ENCODE results near the gene SPSB4.
A peak's percentile ranks its signal among the peaks of the same experiment; 100 is the strongest.

The SPSB4 gene

DNA sequence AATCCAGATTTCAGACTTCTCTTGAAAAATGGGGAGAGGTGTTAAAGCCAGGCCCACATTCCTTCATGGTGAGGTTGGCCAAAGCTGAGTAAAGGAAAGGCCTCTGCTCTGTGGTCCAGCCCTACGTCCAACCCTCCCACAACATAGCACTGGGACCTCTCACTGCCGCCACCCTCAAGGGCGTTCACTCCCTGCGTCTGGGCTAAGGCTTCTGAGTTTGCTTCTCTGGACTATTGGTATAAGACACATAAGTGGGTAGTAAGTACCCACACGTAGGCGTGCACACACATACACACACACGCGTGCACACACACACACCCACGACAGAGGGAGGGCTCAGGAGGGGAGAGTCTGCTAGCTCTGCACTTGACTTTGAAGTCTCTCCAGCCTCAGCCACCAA is 100.3 kb downstream of the SPSB4 start:
- H3K4me3 ChIP-seq (ENCODE audit: insufficient read depth in 1 of 2, low read depth in 1 of 2, low read length in 2 of 2), result no peak overlapping the region
- H4K8ac ChIP-seq (ENCODE audit: low read length), result no peak overlapping the region
- H3K18ac ChIP-seq (ENCODE audit: low read depth in 1 of 2, low read length in 2 of 2), result no peak overlapping the region
- H3K4me2 ChIP-seq (ENCODE audit: low read length, poor library complexity, severe bottlenecking), result no peak overlapping the region
- H3K9me3 ChIP-seq (ENCODE audit: control insufficient read depth, low read length), result no peaks in the 10 kb centered on the region
- no peak for DNase-seq
- no peak overlapping the region for H3K4ac ChIP-seq (ENCODE audit: low read depth in 1 of 2, low read length in 2 of 2)
- no peak overlapping the region for H3K14ac ChIP-seq (ENCODE audit: low read length in 2 of 2)
- H3K79me1 ChIP-seq (replicated peaks; ENCODE audit: low read length, poor library complexity, severe bottlenecking), result no peaks in the 10 kb centered on the region
- H2AK5ac ChIP-seq (ENCODE audit: low read length, severe bottlenecking), result no peak overlapping the region
- no peak overlapping the region for H2BK15ac ChIP-seq (ENCODE audit: low read depth, poor library complexity, severe bottlenecking)
- no peak overlapping the region for H2AFZ ChIP-seq (ENCODE audit: low read depth, low read length)
- H3K23ac ChIP-seq (ENCODE audit: low read length in 2 of 2), result no peak overlapping the region
- H2BK5ac ChIP-seq (ENCODE audit: low read depth, low read length, poor library complexity, severe bottlenecking), result no peak overlapping the region
- no peak overlapping the region for H3K9ac ChIP-seq (ENCODE audit: low read length)
- no peak overlapping the region for H4K91ac ChIP-seq (ENCODE audit: low read length)
- H3K27ac ChIP-seq (ENCODE audit: low read length, poor library complexity, severe bottlenecking), result no peak overlapping the region
- peaks cover 6 to 10% of the 10 kb centered on the region in 2 experiments for H3K27me3 ChIP-seq (ENCODE audit: control insufficient read depth in 1 of 2, insufficient read depth in 1 of 2, low read length in 2 of 2)
- no peak overlapping the region for H2BK120ac ChIP-seq (ENCODE audit: low read depth, low read length)
- no peak overlapping the region for H2BK12ac ChIP-seq (ENCODE audit: low read length in 2 of 2)
- H3K36me3 ChIP-seq (ENCODE audit: control insufficient read depth in 1 of 2, insufficient read depth in 2 of 2, low read depth in 1 of 2, low read length in 2 of 2), result no peaks in the 10 kb centered on the region
- WGBS, result 96% methylated on average over 8 of the region's 9 CpGs
- no peaks in the 10 kb centered on the region for H3K4me1 ChIP-seq (ENCODE audit: control insufficient read depth, insufficient read depth, low read depth, low read length)

DNA sequence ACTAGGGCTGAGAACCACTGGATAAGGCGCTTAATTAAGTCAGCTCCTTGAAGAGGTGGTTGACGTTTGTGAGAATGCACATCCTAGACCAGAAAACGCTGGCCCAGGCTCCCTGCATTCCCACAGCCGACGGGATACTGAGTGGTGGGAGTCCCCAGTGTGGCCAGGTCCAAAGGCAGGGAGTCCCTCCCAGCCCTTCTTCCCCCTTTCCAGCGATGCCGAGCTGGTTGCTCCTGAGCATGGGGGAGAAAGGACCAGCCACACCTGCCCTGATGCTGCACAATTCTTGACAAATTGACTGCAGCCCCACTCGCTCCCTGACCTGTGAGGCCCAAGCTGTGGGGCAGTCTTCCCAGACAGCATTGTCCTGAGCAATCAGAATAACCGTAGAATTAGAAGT is 101.0 kb downstream of the SPSB4 start:
- Histone ChIP-seq H3K27me3 (ENCODE audit: control insufficient read depth in 1 of 2, insufficient read depth in 1 of 2, low read length in 2 of 2) (peaks cover 6 to 10% of the 10 kb centered on the region in 2 experiments), H2BK15ac (ENCODE audit: low read depth, poor library complexity, severe bottlenecking) (no peak overlapping the region), H2AFZ (ENCODE audit: low read depth, low read length) (no peak overlapping the region), H4K8ac (ENCODE audit: low read length) (no peak overlapping the region), H3K36me3 (ENCODE audit: control insufficient read depth in 1 of 2, insufficient read depth in 2 of 2, low read depth in 1 of 2, low read length in 2 of 2) (no peaks in the 10 kb centered on the region), H3K4me2 (ENCODE audit: low read length, poor library complexity, severe bottlenecking) (no peak overlapping the region), H3K18ac (ENCODE audit: low read depth in 1 of 2, low read length in 2 of 2) (no peak overlapping the region), H3K4me1 (ENCODE audit: control insufficient read depth, insufficient read depth, low read depth, low read length) (no peaks in the 10 kb centered on the region), H3K79me1 (replicated peaks; ENCODE audit: low read length, poor library complexity, severe bottlenecking) (no peaks in the 10 kb centered on the region), H3K4ac (ENCODE audit: low read depth in 1 of 2, low read length in 2 of 2) (no peak overlapping the region), H2BK120ac (ENCODE audit: low read depth, low read length) (no peak overlapping the region), H2AK5ac (ENCODE audit: low read length, severe bottlenecking) (no peak overlapping the region), H3K4me3 (ENCODE audit: insufficient read depth in 1 of 2, low read depth in 1 of 2, low read length in 2 of 2) (no peak overlapping the region), H4K91ac (ENCODE audit: low read length) (no peak overlapping the region), H3K14ac (ENCODE audit: low read length in 2 of 2) (no peak overlapping the region), H3K27ac (ENCODE audit: low read length, poor library complexity, severe bottlenecking) (no peak overlapping the region), H2BK5ac (ENCODE audit: low read depth, low read length, poor library complexity, severe bottlenecking) (no peak overlapping the region), H3K9ac (ENCODE audit: low read length) (no peak overlapping the region), H3K9me3 (ENCODE audit: control insufficient read depth, low read length) (no peaks in the 10 kb centered on the region), H2BK12ac (ENCODE audit: low read length in 2 of 2) (no peak overlapping the region), H3K23ac (ENCODE audit: low read length in 2 of 2) (no peak overlapping the region)
- 79% methylated on average over 9 of the region's 9 CpGs for WGBS
- no peak for DNase-seq

DNA sequence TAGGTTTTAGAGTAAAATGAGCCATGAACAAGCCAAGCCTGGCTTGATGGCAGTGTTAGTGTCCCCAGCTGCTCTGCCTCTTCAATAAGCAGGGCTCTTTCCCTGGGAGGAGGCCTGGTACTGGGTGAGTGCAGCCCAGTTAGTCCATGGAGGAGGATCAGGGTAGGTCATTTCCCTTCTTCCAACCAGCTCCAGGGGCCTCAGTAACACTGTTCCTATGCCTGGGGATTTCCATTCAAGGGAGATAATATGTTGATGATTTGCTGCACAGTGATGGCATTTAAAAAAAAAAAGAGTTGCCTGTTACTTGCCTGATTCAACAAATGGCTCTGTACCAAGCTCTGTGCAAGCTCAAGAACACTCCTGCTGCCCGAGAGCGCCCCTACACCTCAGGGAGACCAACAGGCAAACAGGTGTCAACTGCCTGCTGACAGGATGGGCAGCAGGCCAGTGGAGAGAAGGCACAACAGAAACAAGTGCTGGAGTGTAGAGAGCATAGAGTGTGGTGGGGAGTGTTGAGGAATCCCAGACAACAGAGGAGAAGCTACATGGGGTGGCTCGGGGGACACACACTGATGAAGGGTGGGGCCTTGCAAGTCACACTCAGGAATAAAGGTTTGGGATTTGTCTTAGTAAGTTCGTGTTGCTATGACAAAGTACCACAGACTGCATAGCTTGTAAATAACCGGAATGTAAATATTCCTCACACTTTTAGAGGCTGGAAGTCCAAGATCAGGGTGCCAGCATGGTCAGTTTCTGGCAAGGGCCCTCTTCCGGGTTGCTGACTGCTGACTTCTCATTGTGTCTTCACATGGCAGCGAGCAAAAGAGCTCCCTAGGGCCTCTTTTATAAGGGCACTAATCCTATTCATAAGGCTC is 101.9 kb downstream of the SPSB4 start:
- WGBS, result 76% methylated on average over 7 of the region's 7 CpGs
- Histone ChIP-seq H4K91ac (ENCODE audit: low read length) (no peak overlapping the region), H2BK120ac (ENCODE audit: low read depth, low read length) (no peak overlapping the region), H3K36me3 (ENCODE audit: control insufficient read depth in 1 of 2, insufficient read depth in 2 of 2, low read depth in 1 of 2, low read length in 2 of 2) (no peaks in the 10 kb centered on the region), H2BK15ac (ENCODE audit: low read depth, poor library complexity, severe bottlenecking) (no peak overlapping the region), H3K14ac (ENCODE audit: low read length in 2 of 2) (peak overlapping the region in 1 of 2 experiments; percentile 35), H4K8ac (ENCODE audit: low read length) (no peak overlapping the region), H3K18ac (ENCODE audit: low read depth in 1 of 2, low read length in 2 of 2) (no peak overlapping the region), H3K9ac (ENCODE audit: low read length) (no peak overlapping the region), H3K4me3 (ENCODE audit: insufficient read depth in 1 of 2, low read depth in 1 of 2, low read length in 2 of 2) (no peak overlapping the region), H3K27me3 (ENCODE audit: control insufficient read depth in 1 of 2, insufficient read depth in 1 of 2, low read length in 2 of 2) (peaks cover 6 to 10% of the 10 kb centered on the region in 2 experiments), H3K27ac (ENCODE audit: low read length, poor library complexity, severe bottlenecking) (no peak overlapping the region), H3K9me3 (ENCODE audit: control insufficient read depth, low read length) (no peaks in the 10 kb centered on the region), H3K23ac (ENCODE audit: low read length in 2 of 2) (no peak overlapping the region), H3K79me1 (replicated peaks; ENCODE audit: low read length, poor library complexity, severe bottlenecking) (no peaks in the 10 kb centered on the region), H2AK5ac (ENCODE audit: low read length, severe bottlenecking) (no peak overlapping the region), H2BK5ac (ENCODE audit: low read depth, low read length, poor library complexity, severe bottlenecking) (no peak overlapping the region), H3K4me1 (ENCODE audit: control insufficient read depth, insufficient read depth, low read depth, low read length) (no peaks in the 10 kb centered on the region), H3K4ac (ENCODE audit: low read depth in 1 of 2, low read length in 2 of 2) (no peak overlapping the region), H2AFZ (ENCODE audit: low read depth, low read length) (no peak overlapping the region), H2BK12ac (ENCODE audit: low read length in 2 of 2) (no peak overlapping the region), H3K4me2 (ENCODE audit: low read length, poor library complexity, severe bottlenecking) (no peak overlapping the region)
- DNase-seq, result no peak

DNA sequence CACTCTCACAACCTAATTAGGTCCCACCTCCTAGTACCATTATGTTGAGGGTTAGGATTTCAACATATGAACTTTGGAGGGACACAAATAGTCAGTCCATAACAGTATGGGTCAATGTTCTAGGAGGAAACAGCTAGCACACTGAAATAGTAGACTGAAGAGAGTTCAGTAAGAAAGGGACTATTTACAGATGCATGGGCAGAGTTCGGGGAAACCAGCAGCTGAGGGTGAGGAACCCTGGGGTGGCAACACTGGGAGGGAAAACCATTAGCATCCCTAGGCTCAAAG is 102.5 kb downstream of the SPSB4 start:
- H3K4me2 ChIP-seq (ENCODE audit: low read length, poor library complexity, severe bottlenecking), result no peak overlapping the region
- H2AFZ ChIP-seq (ENCODE audit: low read depth, low read length), result no peak overlapping the region
- peaks cover 6 to 10% of the 10 kb centered on the region in 2 experiments for H3K27me3 ChIP-seq (ENCODE audit: control insufficient read depth in 1 of 2, insufficient read depth in 1 of 2, low read length in 2 of 2)
- H4K91ac ChIP-seq (ENCODE audit: low read length), result no peak overlapping the region
- H4K8ac ChIP-seq (ENCODE audit: low read length), result no peak overlapping the region
- no peak overlapping the region for H2BK12ac ChIP-seq (ENCODE audit: low read length in 2 of 2)
- H3K23ac ChIP-seq (ENCODE audit: low read length in 2 of 2), result no peak overlapping the region
- H3K9ac ChIP-seq (ENCODE audit: low read length), result no peak overlapping the region
- H2BK5ac ChIP-seq (ENCODE audit: low read depth, low read length, poor library complexity, severe bottlenecking), result no peak overlapping the region
- H3K14ac ChIP-seq (ENCODE audit: low read length in 2 of 2), result no peak overlapping the region
- no peaks in the 10 kb centered on the region for H3K4me1 ChIP-seq (ENCODE audit: control insufficient read depth, insufficient read depth, low read depth, low read length)
- no peaks in the 10 kb centered on the region for H3K79me1 ChIP-seq (replicated peaks; ENCODE audit: low read length, poor library complexity, severe bottlenecking)
- H3K4me3 ChIP-seq (ENCODE audit: insufficient read depth in 1 of 2, low read depth in 1 of 2, low read length in 2 of 2), result no peak overlapping the region
- no peak overlapping the region for H3K27ac ChIP-seq (ENCODE audit: low read length, poor library complexity, severe bottlenecking)
- H2BK15ac ChIP-seq (ENCODE audit: low read depth, poor library complexity, severe bottlenecking), result no peak overlapping the region
- H3K18ac ChIP-seq (ENCODE audit: low read depth in 1 of 2, low read length in 2 of 2), result no peak overlapping the region
- no peaks in the 10 kb centered on the region for H3K9me3 ChIP-seq (ENCODE audit: control insufficient read depth, low read length)
- H2BK120ac ChIP-seq (ENCODE audit: low read depth, low read length), result no peak overlapping the region
- H3K4ac ChIP-seq (ENCODE audit: low read depth in 1 of 2, low read length in 2 of 2), result no peak overlapping the region
- DNase-seq, result no peak
- no peak overlapping the region for H2AK5ac ChIP-seq (ENCODE audit: low read length, severe bottlenecking)
- no peaks in the 10 kb centered on the region for H3K36me3 ChIP-seq (ENCODE audit: control insufficient read depth in 1 of 2, insufficient read depth in 2 of 2, low read depth in 1 of 2, low read length in 2 of 2)
- WGBS, result 60% methylated on average over 1 of the region's 1 CpG
